HCT116 (cell line): ENCODE results near the gene TMEM35A. TPM values are rescaled to one million over a fixed set of nuclear protein-coding genes. Genes with fewer than 3 reads are reported as not detected.
A peak's percentile ranks its signal among the peaks of the same experiment; 100 is the strongest.

Experiments
- ATAC-seq: fragments of 200-7000 bp; cut with Tn5 transposase; 2 replicates; pipeline ENCODE4 v1.9.1; 2020; ENCODE audit warnings: mild to moderate bottlenecking, moderate library complexity
- BruUV-seq: library from RNA; stranded (reverse); fragments of 400-500 nt; replicated peaks from 2 replicates; lab custom pipeline; 2021; lab: Mats Ljungman, UMichigan
- CTCF ChIA-PET: fragments of 300-600 bp; sonication (Branson Sonifier 250); formaldehyde crosslinking; loops from one replicate; lab custom pipeline; 2021; ENCODE audit warnings: antibody characterized with exemption; lab: Charles Lee
- POLR2A ChIA-PET: fragments of 300-600, 350-600 bp; sonication (Branson Sonifier 250); formaldehyde crosslinking; loops from one replicate; lab custom pipeline; 2021; ENCODE audit warnings: antibody characterized with exemption; lab: Charles Lee
- RAD21 ChIA-PET, 2 experiments: fragments of 300-600 bp; sonication (Branson Sonifier 250); formaldehyde crosslinking; loops; one replicate each; lab custom pipeline; 2023; ENCODE audit warnings: low total read pairs in 2 of 2; ENCODE audit not compliant: uncharacterized antibody in 2 of 2, unreplicated experiment in 2 of 2, low non-redundant PET in 1 of 2; lab: Charles Lee
- DNase-seq: peaks from one replicate; pipeline ENCODE4 v3.0.0-alpha.2; 2010; ENCODE audit warnings: low read depth, low spot score
- H2AFZ ChIP-seq: fragments of 200-600 bp; shearing (Covaris generic), sonication (generic); 2 replicates; pipeline ENCODE4 v1.6.1; 2017; ENCODE audit warnings: low read depth, mixed run types, mixed read lengths, antibody characterized with exemption, low read length; ENCODE audit not compliant: poor library complexity, severe bottlenecking
- H3K27ac ChIP-seq: 2 replicates; pipeline ENCODE4 v1.5.1; 2012; ENCODE audit warnings: low read depth, low read length
- H3K27me3 ChIP-seq: fragments of 200-600 bp; sonication (generic); 2 replicates; pipeline ENCODE4 v1.6.1; 2016; ENCODE audit warnings: mixed run types, low read length, mixed read lengths; ENCODE audit not compliant: insufficient read depth
- H3K36me3 ChIP-seq, 2 experiments: fragments of 200-500 bp in 1 of 2; fragments of 200-600 bp in 1 of 2; sonication (Bioruptor generic) in 1 of 2; sonication (generic) in 1 of 2; 2 replicates each; pipeline versions ENCODE4 v1.5.1 to v1.6.1; 2014 to 2016; ENCODE audit warnings: low read length in 2 of 2, inconsistent platforms in 1 of 2, mixed read lengths in 1 of 2, mixed run types in 1 of 2; ENCODE audit not compliant: insufficient read depth in 2 of 2, control insufficient read depth in 1 of 2
- H3K4me1 ChIP-seq, 2 experiments: fragments of 200-600 bp in 1 of 2; sonication (generic) in 1 of 2; 2 replicates each; pipeline versions ENCODE4 v1.5.1 to v1.6.1; 2012 to 2017; ENCODE audit warnings: low read length in 2 of 2, inconsistent platforms in 1 of 2, mild to moderate bottlenecking in 1 of 2, mixed read lengths in 1 of 2, mixed run types in 1 of 2, moderate library complexity in 1 of 2; ENCODE audit not compliant: insufficient read depth in 2 of 2, control insufficient read depth in 1 of 2
- H3K4me2 ChIP-seq: fragments of 200-600 bp; sonication (generic); 2 replicates; pipeline ENCODE4 v1.6.1; 2017; ENCODE audit warnings: mixed run types, low read length, mixed read lengths
- H3K4me3 ChIP-seq, 2 experiments: fragments of 200-600 bp in 1 of 2; sonication (generic) in 1 of 2; replicated peaks in 1 of 2; 2 replicates each; pipeline ENCODE4 v1.5.1; 2011 to 2016; ENCODE audit warnings: low read length in 2 of 2, control low read depth in 1 of 2, low read depth in 1 of 2, mild to moderate bottlenecking in 1 of 2, mixed read lengths in 1 of 2, mixed run types in 1 of 2
- H3K79me2 ChIP-seq: fragments of 200-600 bp; sonication (generic); 2 replicates; pipeline ENCODE4 v1.6.1; 2017; ENCODE audit warnings: mild to moderate bottlenecking, mixed run types, low read length, moderate library complexity, mixed read lengths; ENCODE audit not compliant: insufficient read depth
- H3K9ac ChIP-seq: fragments of 200-600 bp; sonication (generic); 2 replicates; pipeline ENCODE4 v1.6.1; 2016; ENCODE audit warnings: low read length, mixed read lengths
- H3K9me2 ChIP-seq: fragments of 200-600 bp; sonication (generic), shearing (Covaris generic); 2 replicates; pipeline ENCODE4 v1.6.1; 2017; ENCODE audit warnings: mixed run types, mild to moderate bottlenecking, moderate library complexity; ENCODE audit not compliant: insufficient read depth
- H3K9me3 ChIP-seq, 2 experiments: fragments of 200-500 bp in 1 of 2; fragments of 200-600 bp in 1 of 2; sonication (Bioruptor generic) in 1 of 2; sonication (generic) in 1 of 2; 2 replicates each; pipeline ENCODE4 v1.6.1; 2014 to 2017; ENCODE audit warnings: low read length in 2 of 2, mixed read lengths in 2 of 2, inconsistent platforms in 1 of 2, low read depth in 1 of 2, mild to moderate bottlenecking in 1 of 2, mixed run types in 1 of 2, moderate library complexity in 1 of 2; ENCODE audit not compliant: control insufficient read depth in 1 of 2, insufficient read depth in 1 of 2
- H4K20me1 ChIP-seq: fragments of 200-600 bp; sonication (generic), shearing (Covaris generic); 2 replicates; pipeline ENCODE4 v1.6.1; 2017; ENCODE audit warnings: mixed run types, mild to moderate bottlenecking, moderate library complexity; ENCODE audit not compliant: insufficient read depth
- CTCF ChIP-seq, 3 experiments: fragments of 200-600 bp in 1 of 3; sonication (generic) in 1 of 3; IDR thresholded peaks in 2 of 3; conservative IDR thresholded peaks in 1 of 3; 2 replicates each; pipeline ENCODE4 v1.5.1; 2012 to 2017; ENCODE audit warnings: low read depth in 2 of 3, low read length in 2 of 3, antibody characterized with exemption in 1 of 3, borderline replicate concordance in 1 of 3, control low read depth in 1 of 3, mild to moderate bottlenecking in 1 of 3, mixed read lengths in 1 of 3, mixed run types in 1 of 3, moderate library complexity in 1 of 3; ENCODE audit not compliant: insufficient read depth in 1 of 3
- ELF1 ChIP-seq: IDR thresholded peaks from 2 replicates; pipeline ENCODE4 v1.6.1; 2012; ENCODE audit warnings: low read depth, borderline replicate concordance
- EZH2 ChIP-seq: fragments of 200-600 bp; sonication (generic); IDR thresholded peaks from 2 replicates; pipeline ENCODE4 v1.6.1; 2017; ENCODE audit warnings: antibody characterized with exemption, mixed run types
- EZH2phosphoT487 ChIP-seq: fragments of 200-600 bp; IDR thresholded peaks from 2 replicates; pipeline ENCODE4 v1.6.1; 2018; ENCODE audit warnings: antibody characterized with exemption, borderline replicate concordance
- FOSL1 ChIP-seq: IDR thresholded peaks from 2 replicates; pipeline ENCODE4 v1.6.1; 2012; ENCODE audit warnings: low read depth
- MAX ChIP-seq: IDR thresholded peaks from 2 replicates; pipeline ENCODE4 v1.6.1; 2012
- POLR2A ChIP-seq: IDR thresholded peaks from 2 replicates; pipeline ENCODE4 v1.7.0; 2011; ENCODE audit warnings: borderline replicate concordance; ENCODE audit not compliant: insufficient read depth, insufficient read length; ENCODE audit errors: extremely low read depth
- REST ChIP-seq: IDR thresholded peaks from 2 replicates; pipeline ENCODE4 v1.6.1; 2012; ENCODE audit warnings: low read depth
- SP1 ChIP-seq: IDR thresholded peaks from 2 replicates; pipeline ENCODE4 v1.6.1; 2012; ENCODE audit warnings: low read depth
- SRF ChIP-seq: IDR thresholded peaks from 2 replicates; pipeline ENCODE4 v1.6.1; 2012; ENCODE audit warnings: low read depth
- TCF7L2 ChIP-seq: IDR thresholded peaks from 2 replicates; pipeline ENCODE4 v1.7.0; 2011; ENCODE audit warnings: borderline replicate concordance, inconsistent platforms; ENCODE audit not compliant: insufficient read depth, insufficient read length; ENCODE audit errors: extremely low read depth
- YY1 ChIP-seq: IDR thresholded peaks from 2 replicates; pipeline ENCODE4 v1.6.1; 2011; ENCODE audit warnings: low read length, low read depth, moderate library complexity, mild to moderate bottlenecking; ENCODE audit not compliant: insufficient replicate concordance; ENCODE audit errors: extremely low read depth
- ZFX ChIP-seq: fragments of 450-650 bp; IDR thresholded peaks from 2 replicates; pipeline ENCODE4 v1.6.1; 2017
- ZNF274 ChIP-seq: fragments of 200-500 bp; sonication (Bioruptor generic); IDR thresholded peaks from 2 replicates; pipeline ENCODE4 v1.6.1; 2014; ENCODE audit warnings: mild to moderate bottlenecking, low read depth, low read length, inconsistent platforms
- intact Hi-C: fragments of 100-400 bp; cut with micrococcal nuclease; formaldehyde crosslinking; loops from 2 replicates; pipeline ENCODE4 v1.10.0; 2022
- total RNA-seq: library from RNA; stranded (reverse); gene quantifications from one replicate; pipeline ENCODE4 v1.2.1, GENCODE V29; 2021; ENCODE audit not compliant: unreplicated experiment

Gene TMEM35A
- total RNA-seq, 1 experiment from 2014 or later, result not detected

- TF ChIP-seq YY1 (no peak), TCF7L2 (peak; percentile 13), EZH2 (no peak), EZH2phosphoT487 (no peak), SRF (no peak)
Measured at GRCh38 chrX:101097546-101098453, 19.1 kb downstream of the TMEM35A start, which contains the start of gene CENPI (continued).

GRCh38 chrX:101108284-101108683 lies 29.6 kb downstream of the TMEM35A start:
- no peak for TF ChIP-seq SP1
- TF ChIP-seq MAX, result no peak
- TF ChIP-seq YY1, result no peak
- no peak for TF ChIP-seq EZH2
- no peak for TF ChIP-seq ELF1
- TF ChIP-seq CTCF (IDR thresholded peaks at IDR 0.05 in 2 of 3, conservative IDR thresholded peaks at IDR 0.05 in 1 of 3; ENCODE audit: borderline replicate concordance in 1 of 3, insufficient read depth in 1 of 3, low read depth in 2 of 3, low read length in 2 of 3), result no peak
- no peak for TF ChIP-seq POLR2A
- no peak for TF ChIP-seq EZH2phosphoT487
- no peak for TF ChIP-seq ZNF274
- no peak for TF ChIP-seq FOSL1
- no peak for TF ChIP-seq SRF
- TF ChIP-seq REST, result no peak
- no peak for TF ChIP-seq TCF7L2
- TF ChIP-seq ZFX, result no peak
- Histone ChIP-seq H3K36me3 (peaks cover 0 to 3% of the 10 kb centered on the region in 2 experiments; a peak in 1 of 4 replicates), H3K4me3 (no peak overlapping the region), H3K9ac (no peak overlapping the region), H4K20me1 (no peaks in the 10 kb centered on the region), H3K9me3 (no peaks in the 10 kb centered on the region), H3K79me2 (no peaks in the 10 kb centered on the region), H3K27ac (no peak overlapping the region), H3K4me1 (no peaks in the 10 kb centered on the region), H2AFZ (no peak overlapping the region), H3K27me3 (no peaks in the 10 kb centered on the region), H3K4me2 (no peak overlapping the region), H3K9me2 (no peaks in the 10 kb centered on the region)
- ATAC-seq (no peak), DNase-seq (no peak)
- ChIA-PET CTCF (no interaction called here), POLR2A (no interaction called here), RAD21 (no interaction called here)
- BruUV-seq, result no TSS peak
- intact Hi-C loops, result no loop called here
